ENCODE measurements around the gene UBR1.

DNA sequence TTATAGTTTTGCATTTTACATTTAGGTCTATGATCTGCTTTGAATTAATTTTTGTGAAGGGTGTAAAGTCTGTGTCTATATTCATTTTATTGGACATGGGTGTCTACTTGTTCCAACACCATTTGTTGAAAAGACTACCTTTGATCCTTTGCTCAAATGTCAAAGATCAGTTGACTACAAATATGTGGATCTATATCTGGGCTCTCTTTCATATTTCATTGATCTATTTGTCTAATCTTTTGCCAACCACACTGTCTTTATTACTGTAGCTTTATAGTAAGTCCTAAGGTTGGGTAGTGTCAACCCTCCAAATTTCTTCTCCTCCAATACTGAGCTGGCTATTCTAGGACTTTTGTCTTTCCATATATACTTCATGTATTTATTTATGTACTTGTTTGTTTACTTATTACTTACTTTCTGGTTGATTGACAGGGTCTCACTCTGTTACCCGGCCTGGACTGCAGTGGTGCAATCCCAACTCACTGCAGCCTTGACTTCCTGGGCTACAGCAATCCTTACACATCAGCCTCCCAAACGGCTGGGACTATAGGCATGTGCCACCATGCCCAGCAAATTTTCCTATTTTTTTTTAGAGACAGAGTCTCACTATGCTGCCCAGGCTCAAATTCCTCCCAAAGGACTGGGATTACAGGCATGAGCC is 131.5 kb downstream of the UBR1 start:
- TF ChIP-seq NFIC (IDR thresholded peaks at IDR 0.05): no peak
- TF ChIP-seq EGR1 (IDR thresholded peaks at IDR 0.05): no peak
- TF ChIP-seq, protein P1, sequence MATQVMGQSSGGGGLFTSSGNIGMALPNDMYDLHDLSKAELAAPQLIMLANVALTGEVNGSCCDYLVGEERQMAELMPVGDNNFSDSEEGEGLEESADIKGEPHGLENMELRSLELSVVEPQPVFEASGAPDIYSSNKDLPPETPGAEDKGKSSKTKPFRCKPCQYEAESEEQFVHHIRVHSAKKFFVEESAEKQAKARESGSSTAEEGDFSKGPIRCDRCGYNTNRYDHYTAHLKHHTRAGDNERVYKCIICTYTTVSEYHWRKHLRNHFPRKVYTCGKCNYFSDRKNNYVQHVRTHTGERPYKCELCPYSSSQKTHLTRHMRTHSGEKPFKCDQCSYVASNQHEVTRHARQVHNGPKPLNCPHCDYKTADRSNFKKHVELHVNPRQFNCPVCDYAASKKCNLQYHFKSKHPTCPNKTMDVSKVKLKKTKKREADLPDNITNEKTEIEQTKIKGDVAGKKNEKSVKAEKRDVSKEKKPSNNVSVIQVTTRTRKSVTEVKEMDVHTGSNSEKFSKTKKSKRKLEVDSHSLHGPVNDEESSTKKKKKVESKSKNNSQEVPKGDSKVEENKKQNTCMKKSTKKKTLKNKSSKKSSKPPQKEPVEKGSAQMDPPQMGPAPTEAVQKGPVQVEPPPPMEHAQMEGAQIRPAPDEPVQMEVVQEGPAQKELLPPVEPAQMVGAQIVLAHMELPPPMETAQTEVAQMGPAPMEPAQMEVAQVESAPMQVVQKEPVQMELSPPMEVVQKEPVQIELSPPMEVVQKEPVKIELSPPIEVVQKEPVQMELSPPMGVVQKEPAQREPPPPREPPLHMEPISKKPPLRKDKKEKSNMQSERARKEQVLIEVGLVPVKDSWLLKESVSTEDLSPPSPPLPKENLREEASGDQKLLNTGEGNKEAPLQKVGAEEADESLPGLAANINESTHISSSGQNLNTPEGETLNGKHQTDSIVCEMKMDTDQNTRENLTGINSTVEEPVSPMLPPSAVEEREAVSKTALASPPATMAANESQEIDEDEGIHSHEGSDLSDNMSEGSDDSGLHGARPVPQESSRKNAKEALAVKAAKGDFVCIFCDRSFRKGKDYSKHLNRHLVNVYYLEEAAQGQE (IDR thresholded peaks at IDR 0.05; ENCODE audit: low read depth): no peak
- no peak for TF ChIP-seq FOXM1 (IDR thresholded peaks at IDR 0.05; ENCODE audit: borderline replicate concordance, low read depth)

Measured in Ishikawa (cell line).